ENCODE measurements around the gene ZNF148.

- TF ChIP-seq CEBPB (IDR thresholded peaks at IDR 0.05), result no peak
- TF ChIP-seq, protein P1, sequence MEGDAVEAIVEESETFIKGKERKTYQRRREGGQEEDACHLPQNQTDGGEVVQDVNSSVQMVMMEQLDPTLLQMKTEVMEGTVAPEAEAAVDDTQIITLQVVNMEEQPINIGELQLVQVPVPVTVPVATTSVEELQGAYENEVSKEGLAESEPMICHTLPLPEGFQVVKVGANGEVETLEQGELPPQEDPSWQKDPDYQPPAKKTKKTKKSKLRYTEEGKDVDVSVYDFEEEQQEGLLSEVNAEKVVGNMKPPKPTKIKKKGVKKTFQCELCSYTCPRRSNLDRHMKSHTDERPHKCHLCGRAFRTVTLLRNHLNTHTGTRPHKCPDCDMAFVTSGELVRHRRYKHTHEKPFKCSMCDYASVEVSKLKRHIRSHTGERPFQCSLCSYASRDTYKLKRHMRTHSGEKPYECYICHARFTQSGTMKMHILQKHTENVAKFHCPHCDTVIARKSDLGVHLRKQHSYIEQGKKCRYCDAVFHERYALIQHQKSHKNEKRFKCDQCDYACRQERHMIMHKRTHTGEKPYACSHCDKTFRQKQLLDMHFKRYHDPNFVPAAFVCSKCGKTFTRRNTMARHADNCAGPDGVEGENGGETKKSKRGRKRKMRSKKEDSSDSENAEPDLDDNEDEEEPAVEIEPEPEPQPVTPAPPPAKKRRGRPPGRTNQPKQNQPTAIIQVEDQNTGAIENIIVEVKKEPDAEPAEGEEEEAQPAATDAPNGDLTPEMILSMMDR (IDR thresholded peaks at IDR 0.05), result no peak
Measured at GRCh38 chr3:125302932-125303331, 72.2 kb downstream of the ZNF148 start.
